ENCODE data around the gene DCTN2. TPM values are rescaled to one million over a fixed set of nuclear protein-coding genes. Genes with fewer than 3 reads are reported as not detected.

The DCTN2 gene
- polyA plus RNA-seq, 1 of the 3 experiments (the other 2 are of a cell fraction): 122 TPM

DNA sequence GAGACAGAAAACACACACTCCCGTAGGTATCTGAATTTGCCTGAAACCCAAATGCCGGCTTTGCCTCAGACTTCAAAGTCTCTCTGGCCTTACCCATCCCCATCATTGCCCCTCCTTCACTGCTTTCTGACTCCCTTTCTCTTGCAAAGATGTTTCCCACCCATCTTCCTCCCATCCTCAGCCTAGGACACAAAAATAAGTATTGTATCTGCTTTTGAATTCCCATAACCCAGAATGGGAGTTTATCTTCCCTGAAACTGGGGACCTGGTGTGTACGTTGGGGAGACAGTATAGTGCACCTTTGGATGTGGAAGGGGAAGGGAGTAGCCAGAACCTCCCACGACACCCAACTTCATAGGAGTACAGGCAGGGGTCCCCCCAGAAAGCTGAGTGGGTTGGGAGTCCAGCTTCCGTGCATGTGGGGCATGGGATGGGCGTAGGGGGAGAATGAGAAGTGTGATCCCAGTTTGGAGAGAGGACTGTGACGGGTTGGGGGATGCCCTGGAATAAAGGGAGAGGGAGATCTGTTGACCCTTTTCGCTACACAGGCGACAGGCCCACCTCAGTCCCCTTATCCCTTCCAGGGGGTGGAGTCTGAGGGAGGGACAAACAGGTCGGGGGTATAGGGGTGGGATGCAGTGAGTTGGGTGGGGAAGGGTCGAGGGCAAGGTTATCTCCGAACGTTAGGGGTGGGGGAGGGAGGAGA is 2.4 kb upstream of the DCTN2 start:
- WGBS (ENCODE audit: low lambda C conversion rate): 48% methylated on average over 13 of the region's 13 CpGs
- Histone ChIP-seq H3K27ac (ENCODE audit: low read depth in 2 of 2, low read length in 1 of 2) (peak overlapping the region in 1 of 2 experiments; percentile 8; a peak in 1 of 4 replicates), H2AFZ (ENCODE audit: low read depth) (peak overlapping the region; percentile 95; the same call in 1 of the 2 replicates), H3K27me3 (ENCODE audit: insufficient read depth) (no peaks in the 10 kb centered on the region), H3K79me2 (ENCODE audit: insufficient read depth) (peaks cover 59% of the 10 kb centered on the region), H3K9me2 (no peaks in the 10 kb centered on the region), H3K36me3 (replicated peaks in 1 of 2; ENCODE audit: control insufficient read depth in 1 of 2, insufficient read depth in 2 of 2, low read length in 1 of 2) (peaks cover 8 to 12% of the 10 kb centered on the region in 2 experiments), H3K9me3 (no peaks in the 10 kb centered on the region), H4K20me1 (ENCODE audit: insufficient read depth) (peaks cover 9% of the 10 kb centered on the region; the same call in 1 of the 2 replicates), H3K4me1 (ENCODE audit: control insufficient read depth in 1 of 2, insufficient read depth in 2 of 2, low read depth in 1 of 2, low read length in 1 of 2) (peaks cover 13 to 42% of the 10 kb centered on the region in 2 experiments), H3F3A (replicated peaks; ENCODE audit: insufficient read depth) (peaks cover 12% of the 10 kb centered on the region), H3K4me3 (ENCODE audit: low read depth in 2 of 2, low read length in 1 of 2) (peak overlapping the region; percentile 90 to 94), H3K9ac (peak overlapping the region; percentile 59), H3K4me2 (peak overlapping the region; percentile 94)
- ChIA-PET POLR2A (interaction anchor here (0.6 kb wide), 1 partner anchor 17 kb away, joined by 3 read pairs; no protein-coding TSS in a partner anchor), CTCF (no interaction called here)
- no peak for DNase-seq
- no peak for TF ChIP-seq TAF1 (IDR thresholded peaks at IDR 0.05; ENCODE audit: borderline replicate concordance, low read depth, low read length)
- TF ChIP-seq POLR2AphosphoS5 (IDR thresholded peaks at IDR 0.05; ENCODE audit: low read depth, low read length): no peak
- TF ChIP-seq TEAD4 (IDR thresholded peaks at IDR 0.05; ENCODE audit: borderline replicate concordance, insufficient read depth): no peak
- no peak for TF ChIP-seq RAD21 (IDR thresholded peaks at IDR 0.05; ENCODE audit: low read length)

DNA sequence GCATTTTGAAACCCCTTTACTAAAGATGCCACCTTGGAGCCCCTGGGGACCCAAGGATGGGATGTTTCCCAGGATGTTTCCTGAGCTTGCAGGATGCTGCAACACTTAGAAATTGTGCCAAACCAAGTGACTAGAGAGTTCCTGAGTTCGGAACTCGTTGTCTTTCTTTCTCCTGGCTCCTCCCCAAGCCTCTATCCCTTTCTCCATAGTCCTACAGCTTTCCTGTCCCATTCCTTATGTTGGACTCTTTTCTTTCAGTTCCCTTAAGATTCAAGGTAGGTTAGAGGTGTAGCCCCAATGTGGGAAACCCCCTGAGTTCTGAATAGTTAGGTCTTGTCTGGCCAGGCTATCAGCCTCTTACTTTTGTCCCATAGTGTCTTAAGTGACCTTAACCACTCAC is 1.5 kb upstream of the DCTN2 start:
- Histone ChIP-seq H2AFZ (ENCODE audit: low read depth) (no peak overlapping the region), H3K27ac (ENCODE audit: low read depth in 2 of 2, low read length in 1 of 2) (no peak overlapping the region), H3F3A (replicated peaks; ENCODE audit: insufficient read depth) (peaks cover 17% of the 10 kb centered on the region), H4K20me1 (ENCODE audit: insufficient read depth) (peaks cover 10% of the 10 kb centered on the region), H3K79me2 (ENCODE audit: insufficient read depth) (peaks cover 59% of the 10 kb centered on the region), H3K36me3 (replicated peaks in 1 of 2; ENCODE audit: control insufficient read depth in 1 of 2, insufficient read depth in 2 of 2, low read length in 1 of 2) (peaks cover 8 to 12% of the 10 kb centered on the region in 2 experiments), H3K9ac (no peak overlapping the region), H3K4me1 (ENCODE audit: control insufficient read depth in 1 of 2, insufficient read depth in 2 of 2, low read depth in 1 of 2, low read length in 1 of 2) (peaks cover 20 to 40% of the 10 kb centered on the region in 2 experiments), H3K9me2 (no peaks in the 10 kb centered on the region), H3K4me2 (no peak overlapping the region), H3K27me3 (ENCODE audit: insufficient read depth) (no peaks in the 10 kb centered on the region), H3K4me3 (ENCODE audit: low read depth in 2 of 2, low read length in 1 of 2) (no peak overlapping the region), H3K9me3 (no peaks in the 10 kb centered on the region)
- WGBS (ENCODE audit: low lambda C conversion rate): 54% methylated on average over 2 of the region's 2 CpGs
- TF ChIP-seq CHD2 (IDR thresholded peaks at IDR 0.05; ENCODE audit: low read length, partially characterized antibody): no peak
- no peak for TF ChIP-seq MXI1 (IDR thresholded peaks at IDR 0.05; ENCODE audit: low read depth, low read length)
- TF ChIP-seq, protein P1, sequence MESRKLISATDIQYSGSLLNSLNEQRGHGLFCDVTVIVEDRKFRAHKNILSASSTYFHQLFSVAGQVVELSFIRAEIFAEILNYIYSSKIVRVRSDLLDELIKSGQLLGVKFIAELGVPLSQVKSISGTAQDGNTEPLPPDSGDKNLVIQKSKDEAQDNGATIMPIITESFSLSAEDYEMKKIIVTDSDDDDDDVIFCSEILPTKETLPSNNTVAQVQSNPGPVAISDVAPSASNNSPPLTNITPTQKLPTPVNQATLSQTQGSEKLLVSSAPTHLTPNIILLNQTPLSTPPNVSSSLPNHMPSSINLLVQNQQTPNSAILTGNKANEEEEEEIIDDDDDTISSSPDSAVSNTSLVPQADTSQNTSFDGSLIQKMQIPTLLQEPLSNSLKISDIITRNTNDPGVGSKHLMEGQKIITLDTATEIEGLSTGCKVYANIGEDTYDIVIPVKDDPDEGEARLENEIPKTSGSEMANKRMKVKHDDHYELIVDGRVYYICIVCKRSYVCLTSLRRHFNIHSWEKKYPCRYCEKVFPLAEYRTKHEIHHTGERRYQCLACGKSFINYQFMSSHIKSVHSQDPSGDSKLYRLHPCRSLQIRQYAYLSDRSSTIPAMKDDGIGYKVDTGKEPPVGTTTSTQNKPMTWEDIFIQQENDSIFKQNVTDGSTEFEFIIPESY (IDR thresholded peaks at IDR 0.05; ENCODE audit: borderline replicate concordance, low read depth): no peak
- TF ChIP-seq FOXM1 (IDR thresholded peaks at IDR 0.05; ENCODE audit: low read depth): no peak
- no peak for TF ChIP-seq SIN3A (IDR thresholded peaks at IDR 0.05; ENCODE audit: borderline replicate concordance, low read depth, low read length)
- TF ChIP-seq RFX5 (IDR thresholded peaks at IDR 0.05; ENCODE audit: low read length): no peak
- no peak for TF ChIP-seq RXRA (IDR thresholded peaks at IDR 0.05; ENCODE audit: borderline replicate concordance, low read depth)
- TF ChIP-seq POLR2AphosphoS5 (IDR thresholded peaks at IDR 0.05; ENCODE audit: low read depth, low read length): no peak
- no peak for TF ChIP-seq GATA2 (CRISPR knock-in tag; IDR thresholded peaks at IDR 0.05)
- TF ChIP-seq, protein P2, sequence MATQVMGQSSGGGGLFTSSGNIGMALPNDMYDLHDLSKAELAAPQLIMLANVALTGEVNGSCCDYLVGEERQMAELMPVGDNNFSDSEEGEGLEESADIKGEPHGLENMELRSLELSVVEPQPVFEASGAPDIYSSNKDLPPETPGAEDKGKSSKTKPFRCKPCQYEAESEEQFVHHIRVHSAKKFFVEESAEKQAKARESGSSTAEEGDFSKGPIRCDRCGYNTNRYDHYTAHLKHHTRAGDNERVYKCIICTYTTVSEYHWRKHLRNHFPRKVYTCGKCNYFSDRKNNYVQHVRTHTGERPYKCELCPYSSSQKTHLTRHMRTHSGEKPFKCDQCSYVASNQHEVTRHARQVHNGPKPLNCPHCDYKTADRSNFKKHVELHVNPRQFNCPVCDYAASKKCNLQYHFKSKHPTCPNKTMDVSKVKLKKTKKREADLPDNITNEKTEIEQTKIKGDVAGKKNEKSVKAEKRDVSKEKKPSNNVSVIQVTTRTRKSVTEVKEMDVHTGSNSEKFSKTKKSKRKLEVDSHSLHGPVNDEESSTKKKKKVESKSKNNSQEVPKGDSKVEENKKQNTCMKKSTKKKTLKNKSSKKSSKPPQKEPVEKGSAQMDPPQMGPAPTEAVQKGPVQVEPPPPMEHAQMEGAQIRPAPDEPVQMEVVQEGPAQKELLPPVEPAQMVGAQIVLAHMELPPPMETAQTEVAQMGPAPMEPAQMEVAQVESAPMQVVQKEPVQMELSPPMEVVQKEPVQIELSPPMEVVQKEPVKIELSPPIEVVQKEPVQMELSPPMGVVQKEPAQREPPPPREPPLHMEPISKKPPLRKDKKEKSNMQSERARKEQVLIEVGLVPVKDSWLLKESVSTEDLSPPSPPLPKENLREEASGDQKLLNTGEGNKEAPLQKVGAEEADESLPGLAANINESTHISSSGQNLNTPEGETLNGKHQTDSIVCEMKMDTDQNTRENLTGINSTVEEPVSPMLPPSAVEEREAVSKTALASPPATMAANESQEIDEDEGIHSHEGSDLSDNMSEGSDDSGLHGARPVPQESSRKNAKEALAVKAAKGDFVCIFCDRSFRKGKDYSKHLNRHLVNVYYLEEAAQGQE (IDR thresholded peaks at IDR 0.05; ENCODE audit: low read depth, low read length): no peak
- POLR2A ChIA-PET: no interaction called here
- no peak for DNase-seq
- CTCF ChIA-PET: no interaction called here
